ENCODE results near the gene CTXND1. TPM values are rescaled to one million over a fixed set of nuclear protein-coding genes. Genes with fewer than 3 reads are reported as not detected.

Gene CTXND1
- total RNA-seq, 3 donors from 2014 or later = 0.09 to 0.70 (median 0.19) TPM

DNA sequence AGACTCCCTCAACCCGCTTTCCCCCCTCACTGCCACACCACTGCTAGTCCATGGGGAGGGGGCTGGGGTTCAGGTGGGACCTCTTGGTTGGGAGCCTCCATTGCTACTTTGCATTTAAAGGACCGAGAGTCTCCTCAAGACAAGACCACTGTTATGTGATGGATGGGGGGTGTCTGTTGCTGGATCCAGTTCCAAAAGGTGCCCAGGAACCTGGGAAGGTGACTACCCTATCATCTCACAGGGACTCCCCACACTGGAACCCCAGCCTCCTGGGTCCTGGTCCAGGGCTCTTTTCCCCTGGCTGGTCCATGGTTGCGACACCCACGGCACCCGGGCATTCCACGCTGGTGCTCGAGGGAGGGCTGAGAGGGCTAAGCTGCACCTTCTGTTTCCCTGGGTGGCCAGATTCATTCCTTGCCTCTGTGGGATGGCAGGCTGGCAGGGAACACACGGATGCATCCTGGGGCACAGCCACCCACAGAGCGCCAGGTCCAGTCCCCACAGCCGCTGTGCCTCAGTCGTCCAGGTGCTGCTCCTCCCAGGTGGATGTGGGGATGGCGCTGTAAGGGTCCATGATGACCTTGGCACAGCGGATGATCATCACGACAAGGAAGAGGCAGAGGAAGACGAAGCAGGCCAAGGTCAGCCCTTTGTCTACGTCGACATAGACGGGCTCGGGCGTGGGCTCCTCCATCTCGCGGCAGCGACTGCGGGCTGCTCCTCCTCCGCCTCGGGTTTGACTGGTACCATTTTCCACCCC is 50.6 kb downstream of the CTXND1 start:
- ATAC-seq = no peak

DNA sequence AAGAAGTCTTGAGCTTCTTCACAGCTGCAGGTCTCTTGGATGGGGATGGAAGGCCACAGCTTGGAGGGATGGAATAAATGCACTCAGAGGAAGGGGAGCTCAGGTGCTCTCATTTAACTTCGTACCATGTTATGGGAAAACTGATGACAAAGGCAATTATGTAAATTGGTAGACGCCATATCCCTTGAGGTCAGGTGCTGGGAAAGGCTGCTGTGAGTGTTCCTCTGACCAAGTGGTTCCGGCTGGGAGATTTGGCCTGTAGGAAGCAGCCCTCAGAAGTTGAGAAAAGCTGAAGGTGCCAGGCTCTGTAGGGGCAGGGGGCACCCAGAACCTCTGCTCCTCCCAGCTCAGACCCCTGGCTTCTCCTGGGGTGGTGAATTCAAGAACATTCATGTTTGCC is 52.1 kb downstream of the CTXND1 start:
- H3K4me1 ChIP-seq (ENCODE audit: low read depth) = no peaks in the 10 kb centered on the region
- DNase-seq (no peak), ATAC-seq (no peak)
- TF ChIP-seq, protein P1, sequence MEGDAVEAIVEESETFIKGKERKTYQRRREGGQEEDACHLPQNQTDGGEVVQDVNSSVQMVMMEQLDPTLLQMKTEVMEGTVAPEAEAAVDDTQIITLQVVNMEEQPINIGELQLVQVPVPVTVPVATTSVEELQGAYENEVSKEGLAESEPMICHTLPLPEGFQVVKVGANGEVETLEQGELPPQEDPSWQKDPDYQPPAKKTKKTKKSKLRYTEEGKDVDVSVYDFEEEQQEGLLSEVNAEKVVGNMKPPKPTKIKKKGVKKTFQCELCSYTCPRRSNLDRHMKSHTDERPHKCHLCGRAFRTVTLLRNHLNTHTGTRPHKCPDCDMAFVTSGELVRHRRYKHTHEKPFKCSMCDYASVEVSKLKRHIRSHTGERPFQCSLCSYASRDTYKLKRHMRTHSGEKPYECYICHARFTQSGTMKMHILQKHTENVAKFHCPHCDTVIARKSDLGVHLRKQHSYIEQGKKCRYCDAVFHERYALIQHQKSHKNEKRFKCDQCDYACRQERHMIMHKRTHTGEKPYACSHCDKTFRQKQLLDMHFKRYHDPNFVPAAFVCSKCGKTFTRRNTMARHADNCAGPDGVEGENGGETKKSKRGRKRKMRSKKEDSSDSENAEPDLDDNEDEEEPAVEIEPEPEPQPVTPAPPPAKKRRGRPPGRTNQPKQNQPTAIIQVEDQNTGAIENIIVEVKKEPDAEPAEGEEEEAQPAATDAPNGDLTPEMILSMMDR (IDR thresholded peaks at IDR 0.05) = no peak
- no peak overlapping the region for H3K4me3 ChIP-seq
- H3K36me3 ChIP-seq (ENCODE audit: low read depth) = no peaks in the 10 kb centered on the region
- intact Hi-C loops (cut with DNase I, micrococcal nuclease) = no loop called here
- H3K9me3 ChIP-seq = no peaks in the 10 kb centered on the region

More for the DNA sequence above, 50.6 kb downstream of the CTXND1 start:
- Histone ChIP-seq H3K9me3 (no peaks in the 10 kb centered on the region), H3K4me1 (ENCODE audit: low read depth) (no peaks in the 10 kb centered on the region), H3K36me3 (ENCODE audit: low read depth) (no peaks in the 10 kb centered on the region), H3K4me3 (no peak overlapping the region)
- intact Hi-C loops (cut with DNase I, micrococcal nuclease) = no loop called here
- TF ChIP-seq, protein P1 (IDR thresholded peaks at IDR 0.05) = no peak
- no peak for DNase-seq

DNA sequence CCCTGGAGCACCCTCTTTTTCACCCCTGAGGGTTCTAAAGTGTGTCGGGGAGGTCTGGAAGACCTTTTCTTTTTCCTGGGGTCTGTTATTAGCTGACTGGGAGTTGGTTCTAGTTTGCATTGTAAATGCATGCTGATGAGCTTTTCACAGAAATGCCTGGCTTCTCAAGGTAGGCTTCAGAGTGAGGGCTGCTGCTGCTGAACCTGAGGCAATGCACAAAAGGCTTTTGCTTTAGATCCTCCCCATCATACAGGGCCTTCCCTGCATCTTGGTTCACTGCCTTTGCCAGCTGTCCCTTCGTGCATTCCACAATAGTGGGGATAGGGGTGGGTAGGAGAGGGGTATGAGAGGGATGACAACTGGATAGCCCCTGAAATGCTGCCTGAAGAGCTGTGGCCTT is 52.6 kb downstream of the CTXND1 start:
- DNase-seq (no peak), ATAC-seq (no peak)
- intact Hi-C loops (cut with DNase I, micrococcal nuclease) = no loop called here
- no peaks in the 10 kb centered on the region for H3K36me3 ChIP-seq (ENCODE audit: low read depth)
- H3K4me1 ChIP-seq (ENCODE audit: low read depth) = no peaks in the 10 kb centered on the region
- no peaks in the 10 kb centered on the region for H3K9me3 ChIP-seq
- H3K4me3 ChIP-seq = no peak overlapping the region
- TF ChIP-seq, protein P1 (IDR thresholded peaks at IDR 0.05) = no peak

DNA sequence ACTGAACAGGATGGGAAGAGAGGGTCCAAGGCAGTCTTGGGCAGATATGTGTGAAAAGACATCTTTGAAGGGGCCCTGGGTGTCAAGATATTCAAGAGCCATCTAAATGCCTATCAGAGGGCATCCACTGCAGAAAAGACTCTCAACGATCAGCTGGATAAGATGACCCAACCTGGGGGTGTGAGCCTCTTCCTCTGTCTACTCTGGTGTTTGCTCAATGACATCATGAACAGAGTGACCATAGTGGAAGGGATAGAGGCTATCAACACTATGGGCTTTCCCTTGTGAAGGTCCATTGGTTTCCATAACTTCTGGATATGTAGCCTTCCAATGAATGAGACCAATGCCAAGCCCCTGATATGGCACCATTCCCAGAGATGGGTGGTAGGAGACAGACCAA is 57.1 kb downstream of the CTXND1 start:
- ATAC-seq (no peak), DNase-seq (no peak)
- H3K4me1 ChIP-seq (ENCODE audit: low read depth) = no peaks in the 10 kb centered on the region
- H3K4me3 ChIP-seq = no peak overlapping the region
- no peaks in the 10 kb centered on the region for H3K36me3 ChIP-seq (ENCODE audit: low read depth)
- H3K9me3 ChIP-seq = no peaks in the 10 kb centered on the region
- TF ChIP-seq, protein P1 (IDR thresholded peaks at IDR 0.05) = no peak
- intact Hi-C loops (cut with DNase I, micrococcal nuclease) = no loop called here

DNA sequence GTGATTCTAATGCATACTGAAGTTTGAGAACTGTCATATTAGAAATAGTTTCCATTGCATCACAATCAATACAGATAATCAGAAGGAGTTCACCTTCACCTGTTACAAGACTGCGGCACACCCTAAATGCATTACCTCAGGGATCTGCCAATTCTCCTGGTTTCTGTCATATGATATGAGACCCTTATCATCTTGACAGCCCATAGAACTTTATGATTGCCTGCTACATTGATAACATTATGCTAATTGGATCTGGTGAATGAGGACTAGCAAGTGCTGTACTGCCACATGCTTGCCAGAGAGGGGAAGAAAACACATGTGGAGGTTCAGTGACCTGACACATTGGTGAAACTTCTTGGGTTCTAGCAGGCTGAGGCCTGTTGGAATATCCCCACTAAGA is 57.8 kb downstream of the CTXND1 start:
- no peak for DNase-seq
- intact Hi-C loops (cut with DNase I, micrococcal nuclease) = no loop called here
- Histone ChIP-seq H3K36me3 (ENCODE audit: low read depth) (no peaks in the 10 kb centered on the region), H3K9me3 (no peaks in the 10 kb centered on the region), H3K4me3 (no peak overlapping the region), H3K4me1 (ENCODE audit: low read depth) (no peaks in the 10 kb centered on the region)
- no peak for ATAC-seq
- TF ChIP-seq, protein P1 (IDR thresholded peaks at IDR 0.05) = no peak
